ENCODE data around the gene TMEM43.

Gene TMEM43

DNA sequence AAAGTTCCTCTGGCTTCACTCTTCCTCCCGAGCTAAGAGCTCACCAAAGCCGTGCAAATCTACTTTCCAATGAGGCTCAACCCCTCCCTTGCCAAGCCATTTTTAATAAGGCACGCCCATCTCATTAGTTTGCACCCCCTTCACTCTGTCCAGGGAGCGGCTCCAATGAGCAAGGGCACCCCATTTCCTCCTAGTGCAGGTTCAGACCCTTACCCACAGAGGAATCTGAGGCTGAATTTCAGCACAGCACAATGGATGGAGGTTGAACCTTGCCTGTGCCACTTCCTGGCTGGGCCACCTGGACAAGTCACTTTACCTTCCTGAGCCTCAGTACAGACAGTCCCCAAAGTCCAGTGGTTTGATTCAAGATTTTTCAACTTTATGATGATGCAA, 28.1 kb downstream of the TMEM43 start:
- DNase-seq, result no peak

- DNase-seq, result no peak
Observed at GRCh38 chr3:14153663-14154062, 28.8 kb downstream of the TMEM43 start.

DNA sequence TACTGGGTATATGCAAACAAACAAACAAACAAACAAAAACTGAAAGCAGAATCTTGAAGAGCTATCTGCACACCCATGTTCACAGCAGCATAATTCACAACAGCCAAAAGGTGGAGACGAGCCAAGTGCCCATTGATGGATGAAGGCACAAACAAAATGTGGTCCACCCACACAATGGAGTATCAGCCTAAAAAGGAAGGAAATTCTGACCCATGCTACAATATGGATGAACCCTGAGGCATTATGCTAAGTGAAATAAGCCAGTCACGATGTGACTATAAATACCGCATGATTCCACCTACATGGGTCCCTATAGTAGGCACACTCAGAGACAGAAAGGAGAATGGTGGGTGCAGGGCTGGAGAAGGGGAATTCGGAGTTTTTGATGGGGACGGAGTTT, 29.4 kb downstream of the TMEM43 start:
- DNase-seq, result no peak

- no peak for DNase-seq
Observed at GRCh38 chr3:14154895-14155440, 30.1 kb downstream of the TMEM43 start.

GRCh38 chr3:14156201-14156600, 31.3 kb downstream of the TMEM43 start:
- DNase-seq, result no peak

DNA sequence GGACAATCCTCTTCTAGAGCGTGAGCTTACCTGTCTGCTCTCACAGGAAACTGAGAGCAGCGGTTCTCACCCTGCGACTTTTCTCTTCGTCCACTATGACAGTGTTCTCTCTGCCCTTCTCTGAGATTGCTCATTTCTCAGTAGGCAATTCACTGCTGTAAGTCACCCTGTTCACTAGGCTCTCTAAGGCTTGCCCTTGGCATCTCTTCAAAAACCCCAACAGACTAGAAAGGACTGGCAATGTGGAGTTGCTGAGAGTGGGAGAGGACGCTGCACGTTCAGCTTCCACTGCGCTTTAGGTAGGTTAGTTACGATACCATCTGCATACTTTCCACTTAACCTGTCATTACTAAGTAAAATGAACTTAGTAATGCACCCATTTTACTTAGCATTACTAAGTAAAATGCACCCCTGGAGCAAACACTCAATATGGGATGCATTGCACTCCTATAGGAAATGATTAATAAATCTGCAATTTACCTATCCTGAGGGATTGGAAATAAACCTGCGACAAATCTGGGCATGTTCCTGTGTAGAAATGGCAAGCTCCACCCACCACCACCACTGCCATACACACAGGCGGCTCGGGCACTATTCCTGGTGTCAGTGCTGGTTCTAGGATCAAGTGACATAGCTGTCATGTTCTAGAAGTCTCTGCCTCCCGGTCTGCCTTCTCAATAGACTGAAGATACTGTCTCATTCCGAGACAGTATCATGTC, 32.1 kb downstream of the TMEM43 start:
- no peak for DNase-seq

DNA sequence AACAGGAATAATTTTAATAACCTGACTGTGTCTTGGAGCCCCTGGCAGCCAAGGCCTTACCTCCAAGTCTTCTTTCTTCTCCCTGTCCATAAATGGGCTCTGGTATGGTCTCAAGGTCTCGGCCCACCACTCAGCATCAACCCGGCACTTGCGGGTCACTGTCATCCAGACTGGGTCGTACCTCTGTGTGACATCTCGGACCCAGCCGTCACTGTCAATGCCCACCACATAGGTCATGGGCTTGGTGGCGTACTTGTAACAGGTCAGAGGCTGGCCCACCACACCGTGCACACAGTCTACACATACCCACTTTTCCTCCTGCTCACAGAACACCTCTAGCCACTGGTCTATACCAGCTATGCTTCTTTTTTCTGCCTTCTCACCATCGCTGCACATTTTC, 33.1 kb downstream of the TMEM43 start:
- no peak for DNase-seq

- no peak for DNase-seq
Observed at GRCh38 chr3:14158370-14158769, 33.5 kb downstream of the TMEM43 start.

- DNase-seq, result no peak
Observed at GRCh38 chr3:14159426-14159825, 34.6 kb downstream of the TMEM43 start.

- no peak for DNase-seq
Observed at GRCh38 chr3:14161282-14161681, 36.4 kb downstream of the TMEM43 start.

DNA sequence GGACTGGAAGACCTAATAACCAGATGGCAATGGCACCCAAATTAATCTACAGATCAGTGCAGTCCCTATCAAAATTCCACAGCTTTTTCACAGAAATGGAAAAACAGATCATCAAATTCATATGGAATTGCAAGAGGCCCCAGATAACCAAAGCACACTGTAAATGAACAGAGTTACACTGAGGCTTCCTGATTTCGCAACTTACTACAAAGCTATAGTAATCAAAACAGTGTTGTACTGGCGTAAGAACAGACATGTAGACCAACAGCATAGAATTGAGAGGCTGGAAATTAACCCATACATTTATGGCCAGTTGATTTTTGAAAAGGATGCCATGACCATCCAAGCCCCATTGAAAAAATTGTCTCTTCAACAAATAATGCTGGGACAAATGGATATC, 37.3 kb downstream of the TMEM43 start:
- no peak for DNase-seq

DNA sequence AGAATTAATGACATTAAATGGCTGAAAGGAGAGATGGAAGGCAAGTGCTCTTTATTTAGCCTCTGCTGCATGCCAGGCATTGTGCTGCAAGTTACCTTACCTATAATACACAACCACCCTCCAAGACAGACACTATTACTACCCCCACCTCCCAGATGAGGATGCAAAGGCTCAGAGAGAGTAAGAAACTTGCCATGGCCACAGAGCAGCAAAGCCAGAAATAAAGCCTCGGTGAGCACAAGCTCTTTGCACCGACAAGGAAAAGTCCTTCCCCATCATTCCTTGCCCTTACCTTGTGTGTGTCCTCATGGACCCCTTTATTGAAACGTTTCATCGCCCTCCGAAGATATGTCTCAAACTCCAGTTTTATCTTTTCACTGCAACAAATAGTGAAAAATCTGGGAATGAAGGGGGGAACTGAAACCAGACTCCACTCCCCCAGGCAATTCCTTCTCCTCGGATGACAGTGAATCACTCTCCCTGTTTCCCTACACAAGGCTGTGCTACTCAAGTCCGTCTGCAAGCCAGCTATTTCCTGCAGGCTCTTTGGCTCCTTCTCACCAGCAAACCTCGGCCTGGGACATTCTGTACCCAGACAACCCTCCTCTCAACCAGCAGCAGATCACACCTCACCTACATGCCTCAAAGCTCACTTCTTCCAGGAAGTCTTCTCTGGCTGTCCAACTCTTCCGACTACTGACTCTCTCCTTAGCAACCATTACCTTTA, 42.2 kb downstream of the TMEM43 start:
- DNase-seq, result no peak

- DNase-seq, result no peak
Observed at GRCh38 chr3:14169435-14169834, 44.6 kb downstream of the TMEM43 start.

GRCh38 chr3:14169871-14170270, 45.0 kb downstream of the TMEM43 start:
- DNase-seq, result no peak

GRCh38 chr3:14170531-14171159, 45.8 kb downstream of the TMEM43 start:
- DNase-seq, result no peak

DNA sequence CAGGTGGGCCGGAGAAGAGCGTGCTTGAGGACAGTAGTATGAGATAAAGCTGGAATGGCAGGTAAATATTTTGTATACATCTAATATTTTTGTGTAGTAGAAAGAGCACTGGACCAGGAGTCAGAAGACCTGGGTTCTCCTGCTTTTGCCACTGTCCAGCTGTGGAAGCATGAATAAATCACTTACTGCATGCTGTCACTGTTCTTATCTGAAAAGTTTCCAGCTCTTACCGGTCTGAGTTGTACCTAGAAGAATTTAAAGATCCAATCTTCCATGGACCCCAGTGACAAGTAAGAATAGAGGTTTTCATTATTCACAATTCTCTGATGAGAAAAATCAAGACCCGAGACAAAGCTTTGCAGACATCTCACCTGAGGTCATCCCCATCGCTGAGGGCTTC, 47.6 kb downstream of the TMEM43 start:
- DNase-seq, result no peak

- no peak for DNase-seq
Observed at GRCh38 chr3:14174483-14174882, 49.6 kb downstream of the TMEM43 start.

DNA sequence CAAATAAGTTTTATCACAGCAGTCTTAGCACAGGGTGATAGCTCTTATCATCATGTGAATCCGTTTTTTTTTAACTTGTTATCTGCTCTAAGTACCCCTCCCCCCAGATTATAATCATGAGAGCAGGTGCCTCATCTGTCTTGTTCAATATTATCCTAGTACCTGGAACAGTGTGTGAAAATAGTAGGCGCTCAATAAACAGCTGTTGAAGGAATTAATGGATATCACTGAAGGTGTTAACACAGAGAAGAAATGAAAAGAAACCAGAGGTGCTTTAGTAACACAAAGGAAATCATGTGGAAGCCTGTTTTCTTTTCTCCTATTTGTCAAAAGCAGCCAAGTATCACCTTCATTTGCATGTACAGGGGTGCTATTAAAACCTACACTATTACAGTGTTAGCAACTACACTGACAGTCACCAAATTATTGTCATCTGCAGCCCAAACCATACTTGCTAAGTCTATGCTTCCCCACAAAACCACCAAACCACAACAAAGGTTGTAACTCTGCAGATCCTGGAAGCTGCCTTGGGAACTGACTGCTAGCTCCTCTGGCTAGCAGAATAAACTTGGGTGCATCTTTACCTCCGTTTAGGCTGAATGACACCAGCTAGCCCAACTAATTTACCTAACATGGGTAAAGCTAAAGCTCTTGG, 50.7 kb downstream of the TMEM43 start:
- no peak for DNase-seq

DNA sequence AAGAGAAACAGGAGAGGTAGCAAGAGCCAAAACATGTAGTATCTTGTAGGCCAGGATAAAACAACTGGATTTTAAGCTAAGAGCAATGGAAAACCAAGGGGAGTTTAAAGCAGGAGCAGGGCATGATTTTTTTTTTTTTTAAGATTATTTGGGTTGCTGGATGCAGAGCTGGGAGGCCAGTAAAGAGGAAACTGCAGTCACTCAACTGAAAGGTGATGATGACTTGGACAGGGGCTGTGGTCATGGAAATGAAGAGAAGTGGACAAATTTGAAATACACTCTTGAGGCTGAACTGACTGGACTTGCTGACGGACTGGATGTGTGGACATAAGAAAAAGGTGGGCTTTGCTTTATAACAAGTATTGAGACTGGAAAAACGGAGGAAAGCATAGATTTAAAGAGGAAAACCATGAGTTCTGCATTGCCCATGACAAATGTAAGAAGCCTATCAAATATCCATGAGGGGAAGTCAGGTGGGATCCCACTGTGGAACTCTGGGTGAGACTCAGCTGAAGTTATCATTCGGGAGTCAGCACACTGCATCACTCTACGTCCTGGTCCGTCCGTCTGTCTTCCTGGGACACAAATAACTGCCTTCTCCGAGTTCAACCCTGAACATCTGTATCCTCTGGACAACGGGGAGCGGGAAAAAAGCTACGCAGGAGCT, 52.9 kb downstream of the TMEM43 start:
- no peak for DNase-seq

DNA sequence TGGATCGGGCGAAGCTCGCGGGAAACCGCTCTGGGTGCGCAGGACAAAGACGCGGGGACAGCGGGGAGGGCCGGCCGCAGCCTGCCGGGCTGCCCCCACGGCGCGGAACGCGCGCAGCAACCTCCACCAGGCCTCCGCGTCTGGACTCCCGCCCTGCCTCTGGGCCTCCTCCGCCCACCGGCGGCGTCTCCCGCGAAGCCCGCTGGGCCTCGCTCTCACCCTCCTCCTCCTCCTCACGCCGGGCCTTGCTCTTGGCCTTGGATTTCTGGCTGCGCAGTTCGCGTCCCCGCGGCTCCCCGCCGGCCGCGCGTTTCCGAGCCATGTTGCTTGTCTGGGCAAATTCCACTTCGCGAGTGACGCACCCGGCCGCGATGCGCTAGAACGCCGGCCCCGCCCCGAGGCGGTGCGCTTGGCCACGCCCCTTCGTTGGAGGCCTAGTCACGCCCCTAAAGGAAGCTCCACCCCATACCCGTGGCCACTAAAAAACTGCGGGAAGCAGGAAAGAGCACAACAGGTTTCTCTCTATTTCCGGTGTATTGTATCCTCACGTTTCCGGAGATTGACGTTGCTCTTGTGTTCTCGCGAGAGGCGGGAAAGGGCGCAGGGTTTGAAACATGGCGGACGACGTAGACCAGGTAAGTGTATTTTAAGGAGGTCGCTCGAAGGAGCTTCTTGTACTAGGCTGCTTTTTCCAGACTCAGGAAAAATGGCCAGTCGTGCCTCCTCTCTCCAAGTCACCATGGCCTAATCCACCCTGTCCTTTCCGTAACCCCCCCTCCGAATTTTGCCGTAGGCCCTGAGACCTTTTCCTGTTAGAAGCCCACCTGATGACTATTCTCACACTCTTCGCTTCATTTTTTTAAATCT, 53.6 kb downstream of the TMEM43 start, which contains the start of the genes LSM3 and XPC:
Gene LSM3, plus strand, starts transcription at position 571 of the 867 bp plus-strand sequence. Its CDS starts 44 bp downstream, at position 615.
Gene XPC, minus strand, starts transcription at position 355 of the 867 bp plus-strand sequence. Its CDS starts 33 bp downstream, at position 322.
- peak; percentile 87 for DNase-seq

DNA sequence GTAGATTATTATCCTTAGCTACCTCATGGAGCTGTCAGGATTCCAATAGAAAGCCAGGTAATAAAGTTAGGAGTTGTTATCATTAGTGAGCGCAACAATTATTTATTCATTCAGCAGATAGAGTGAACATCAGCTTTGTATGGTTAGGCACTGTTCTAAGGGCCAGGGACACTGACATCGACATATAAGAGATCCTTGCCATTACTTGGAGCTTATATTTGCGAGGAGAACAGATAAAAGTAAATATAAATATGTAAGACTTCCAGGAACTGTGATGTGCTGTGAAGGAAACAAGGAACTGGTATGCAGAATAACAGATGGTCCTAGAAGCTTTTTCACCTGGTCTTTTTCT, 54.2 kb downstream of the TMEM43 start:
- DNase-seq, result no peak

GRCh38 chr3:14179795-14180194, 54.9 kb downstream of the TMEM43 start:
- DNase-seq, result no peak
